Measurements from ENCODE around the gene CRIP2. TPM values are rescaled to one million over a fixed set of nuclear protein-coding genes. Genes with fewer than 3 reads are reported as not detected.

The CRIP2 gene
- total and polyA plus RNA-seq, 10 of the 15 experiments (the other 5 are each of a cell fraction or from before 2014, with no cell fraction given), result 0.04 to 0.62 (median 0.37) TPM; not detected in 5

DNA sequence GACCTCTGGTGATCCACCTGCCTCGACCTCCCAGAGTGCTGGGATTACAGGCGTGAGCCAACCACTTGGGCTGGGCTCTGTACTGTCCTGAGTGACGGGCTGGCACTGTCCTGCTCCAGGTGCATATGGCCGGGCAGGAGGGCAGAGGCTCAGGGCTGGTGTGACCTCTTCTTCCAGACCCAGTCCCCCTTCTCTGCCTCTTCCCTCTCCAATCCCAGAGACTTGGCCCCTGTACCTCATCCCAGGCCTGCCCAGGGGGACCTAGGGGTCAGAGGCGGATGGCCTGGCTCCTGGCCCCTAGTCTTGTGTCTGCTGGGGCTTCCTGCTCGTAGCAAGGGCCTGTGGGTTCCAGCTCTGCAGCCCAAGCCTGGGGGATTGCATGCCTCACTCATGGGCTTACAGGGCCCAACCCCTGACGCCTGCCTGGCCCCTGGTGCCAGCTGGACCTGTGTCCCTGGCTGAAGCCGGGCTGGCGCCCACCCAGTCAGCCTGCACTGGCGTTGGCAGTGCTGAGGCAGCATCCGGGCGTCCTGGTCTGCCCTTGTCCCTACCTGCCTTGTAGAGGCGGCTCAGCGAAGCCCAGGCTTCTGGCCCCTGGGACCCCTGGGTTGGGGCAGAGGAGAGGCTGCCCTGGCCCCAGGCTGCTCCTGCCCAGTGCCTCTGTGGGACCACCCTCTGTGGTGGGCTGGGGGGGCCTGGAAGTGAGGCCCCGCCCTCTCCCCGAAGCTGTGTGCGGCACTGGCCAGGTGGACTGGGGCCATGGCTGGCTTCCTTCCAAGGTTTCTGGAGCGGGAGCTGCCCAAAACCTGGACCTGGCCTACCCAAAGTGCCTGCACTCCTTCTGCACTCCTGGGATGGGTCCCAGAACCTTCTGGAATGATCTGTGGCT lies 20.7 kb downstream of the CRIP2 start (continued):
- no peak for TF ChIP-seq RELA (IDR thresholded peaks at IDR 0.05; ENCODE audit: borderline replicate concordance, partially characterized antibody)
- TF ChIP-seq ZNF622 (IDR thresholded peaks at IDR 0.05), result no peak

DNA sequence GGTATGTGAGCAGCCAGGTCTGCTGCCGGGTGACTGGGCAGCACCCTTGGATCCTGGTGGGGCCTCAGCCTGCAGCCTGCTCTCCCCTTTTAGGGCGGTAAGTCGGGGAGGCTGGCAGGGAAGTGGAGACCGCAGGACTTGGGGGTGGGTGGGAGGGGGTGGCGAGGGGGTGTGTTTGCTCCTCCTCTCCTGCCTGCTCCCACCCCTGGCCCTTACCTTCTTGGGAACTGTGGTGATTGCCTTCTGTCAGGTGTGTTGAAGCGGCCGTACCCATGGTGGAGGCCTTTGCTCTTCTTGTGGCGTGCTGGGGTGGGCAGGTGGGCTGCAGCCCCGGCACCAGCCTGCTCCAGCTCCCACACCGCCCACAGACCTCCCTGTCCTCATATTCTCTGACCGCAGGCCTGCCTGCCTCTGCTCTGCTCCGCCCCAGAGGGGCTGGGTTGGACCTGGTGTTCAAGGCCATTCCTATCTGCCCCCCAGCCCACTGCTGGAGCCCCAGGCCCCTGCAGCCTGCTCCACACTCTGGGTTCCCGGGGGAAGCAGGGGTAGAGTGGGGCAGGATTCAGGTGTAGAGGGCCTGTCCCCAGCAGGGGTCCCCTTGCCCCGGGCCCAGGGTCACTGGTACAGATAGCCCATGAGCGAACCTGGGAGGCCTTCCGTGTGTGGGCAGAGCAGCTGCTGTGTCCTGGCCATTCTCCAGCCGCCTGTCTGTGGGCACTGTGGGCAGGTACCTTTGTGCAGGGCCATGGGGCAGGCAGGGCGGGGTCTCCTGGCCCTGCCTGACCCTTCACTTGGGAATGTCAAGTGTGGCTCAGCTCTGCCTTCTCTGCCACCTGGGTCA lies 21.6 kb downstream of the CRIP2 start:
- FAIRE-seq, result no peak
- H3K27me3 ChIP-seq (replicated peaks in 1 of 2; ENCODE audit: control insufficient read depth in 2 of 2, insufficient read depth in 2 of 2, low read length in 1 of 2), result no peaks in the 10 kb centered on the region
- no peaks in the 10 kb centered on the region for H3K9me3 ChIP-seq (replicated peaks; ENCODE audit: control insufficient read depth, insufficient read depth, low read length)
- ChIA-PET POLR2A (no interaction called here), SMC1A (ENCODE audit: uncharacterized antibody, unreplicated experiment) (no interaction called here), RAD21 (ENCODE audit: unreplicated experiment) (no interaction called here), CTCF (interaction anchor here (1.1 kb wide), 1 partner anchor 15 kb away, joined by 3 read pairs; no protein-coding TSS in a partner anchor)
- H3K9ac ChIP-seq (ENCODE audit: control insufficient read depth, insufficient read depth, low read length), result no peak overlapping the region
- no peak overlapping the region for H3K27ac ChIP-seq (ENCODE audit: control insufficient read depth, insufficient read depth)
- intact Hi-C loops (cut with micrococcal nuclease; ENCODE audit: unreplicated experiment), result no loop called here
- H3K36me3 ChIP-seq (ENCODE audit: control insufficient read depth in 2 of 2, insufficient read depth in 2 of 2, low read length in 1 of 2), result no peaks in the 10 kb centered on the region; a peak in 1 of 4 replicates
- no peak overlapping the region for H3K4me3 ChIP-seq
- no peak overlapping the region for H2AFZ ChIP-seq (ENCODE audit: control insufficient read depth, low read depth, low read length)
- H3K4me1 ChIP-seq (ENCODE audit: control insufficient read depth, insufficient read depth, low read length), result peaks cover 7% of the 10 kb centered on the region
- BruUV-seq (replicated peaks), result no TSS peak
- H3K79me2 ChIP-seq (ENCODE audit: control insufficient read depth, insufficient read depth, low read length), result peaks cover 5% of the 10 kb centered on the region
- TF ChIP-seq ZNF217 (IDR thresholded peaks at IDR 0.05) (no peak), DPF2 (IDR thresholded peaks at IDR 0.05) (no peak), NRF1 (conservative IDR thresholded peaks at IDR 0.05; ENCODE audit: low read depth, low read length) (no peak), MTA3 (IDR thresholded peaks at IDR 0.05; ENCODE audit: borderline replicate concordance, low read length) (no peak), NR2F1 (conservative IDR thresholded peaks at IDR 0.05) (no peak), POLR2A (IDR thresholded peaks at IDR 0.05; ENCODE audit: low read depth, low read length) (peak; percentile 34; the same call in 1 of the 2 replicates)
- in situ Hi-C loops (cut with MboI), result no loop called here
- ATAC-seq, result no peak
- WGBS (ENCODE audit: insufficient coverage, insufficient replicate concordance, low lambda C conversion rate, missing lambda C conversion rate), result 86% methylated on average over 15 of the region's 18 CpGs
- no peak for DNase-seq (ENCODE audit: low read depth, low spot score)
- H4K20me1 ChIP-seq (ENCODE audit: control insufficient read depth, insufficient read depth), result no peaks in the 10 kb centered on the region
- H3K4me2 ChIP-seq (ENCODE audit: control insufficient read depth, insufficient read depth), result no peak overlapping the region
